B cell (primary cell): ENCODE measurements around the gene AKAP6. TPM values are rescaled to one million over a fixed set of nuclear protein-coding genes. Genes with fewer than 3 reads are reported as not detected.

Experiments used
- ATAC-seq: fragments of 200-7000 bp; cut with Tn5 transposase; one replicate; pipeline ENCODE4 v1.10.0; 2021; ENCODE audit warnings: low read depth, mild to moderate bottlenecking, moderate number of reproducible peaks, moderate library complexity
- CTCF ChIA-PET: fragments of 350-600 bp; sonication (Branson Sonifier 250); formaldehyde crosslinking; loops from one replicate; lab custom pipeline; 2021; ENCODE audit warnings: antibody characterized with exemption, inconsistent platforms; lab: Charles Lee
- POLR2A ChIA-PET: fragments of 350-600 bp; sonication (Branson Sonifier 250); formaldehyde crosslinking; loops from one replicate; lab custom pipeline; 2021; ENCODE audit warnings: antibody characterized with exemption; lab: Charles Lee
- DNase-seq: peaks from one replicate; pipeline ENCODE4 v3.0.0; 2013
- H2AFZ ChIP-seq: 2 replicates; pipeline ENCODE4 v1.6.1; 2012; ENCODE audit warnings: mild to moderate bottlenecking, low read depth, low read length; ENCODE audit not compliant: insufficient read depth, poor library complexity, severe bottlenecking
- H3K27ac ChIP-seq, 2 donors: 1 replicate in 1 of 2; 2 replicates in 1 of 2; pipeline ENCODE4 v1.5.1; 2012 to 2013; ENCODE audit warnings: low read length in 2 of 2, mild to moderate bottlenecking in 2 of 2, moderate library complexity in 1 of 2
- H3K27me3 ChIP-seq, 4 experiments: fragments of 200-600 bp in 1 of 4; sonication (generic) in 1 of 4; replicated peaks in 1 of 4; 1 replicate in 2 of 4; 2 replicates in 2 of 4; pipeline versions ENCODE4 v1.6.1 to v1.7.0; 2013 to 2016; ENCODE audit warnings: low read length in 3 of 4, mild to moderate bottlenecking in 2 of 4, mixed read lengths in 1 of 4, moderate library complexity in 1 of 4; ENCODE audit not compliant: insufficient read depth in 4 of 4, control insufficient read depth in 3 of 4; ENCODE audit errors: control extremely low read depth in 1 of 4
- H3K36me3 ChIP-seq, 2 experiments: replicated peaks in 1 of 2; 1 replicate in 1 of 2; 2 replicates in 1 of 2; pipeline versions ENCODE4 v1.6.1 to v1.7.1; 2013; ENCODE audit warnings: low read length in 1 of 2; ENCODE audit not compliant: insufficient read depth in 2 of 2, control insufficient read depth in 1 of 2; ENCODE audit errors: control extremely low read depth in 1 of 2, extremely low read depth in 1 of 2
- H3K4me1 ChIP-seq, 2 donors: fragments of 200-600 bp in 1 of 2; sonication (generic) in 1 of 2; 1 replicate in 1 of 2; 2 replicates in 1 of 2; pipeline versions ENCODE4 v1.5.1 to v1.6.1; 2013 to 2017; ENCODE audit warnings: low read length in 2 of 2; ENCODE audit not compliant: control insufficient read depth in 2 of 2, insufficient read depth in 2 of 2
- H3K4me2 ChIP-seq: replicated peaks from 2 replicates; pipeline ENCODE3; 2012; ENCODE audit warnings: mild to moderate bottlenecking, low read depth, low read length; ENCODE audit not compliant: poor library complexity, severe bottlenecking
- H3K4me3 ChIP-seq, 5 experiments: fragments of 200-600 bp in 1 of 5; sonication (generic) in 1 of 5; 1 replicate in 3 of 5; 2 replicates in 2 of 5; pipeline versions ENCODE4 v1.5.1 to v1.7.0; 2011 to 2016; ENCODE audit warnings: low read length in 4 of 5, mild to moderate bottlenecking in 4 of 5, low read depth in 2 of 5, control low read depth in 1 of 5, moderate library complexity in 1 of 5; ENCODE audit not compliant: insufficient read depth in 1 of 5; ENCODE audit errors: control extremely low read depth in 1 of 5, extremely low read depth in 1 of 5
- H3K79me2 ChIP-seq: fragments of 200-600 bp; sonication (generic); one replicate; pipeline ENCODE4 v1.6.0; 2016; ENCODE audit warnings: low read length; ENCODE audit not compliant: control insufficient read depth, insufficient read depth
- H3K9ac ChIP-seq: fragments of 200-600 bp; sonication (generic); 2 replicates; pipeline ENCODE4 v1.6.1; 2017; ENCODE audit warnings: mild to moderate bottlenecking, low read length, moderate library complexity
- H3K9me3 ChIP-seq, 3 donors: one replicate each; pipeline versions ENCODE4 v1.6.1 to v1.7.1; 2013; ENCODE audit warnings: low read length in 2 of 3; ENCODE audit not compliant: control insufficient read depth in 2 of 3, insufficient read depth in 1 of 3; ENCODE audit errors: control extremely low read depth in 1 of 3
- H4K20me1 ChIP-seq: 2 replicates; pipeline ENCODE4 v1.6.0; 2012; ENCODE audit warnings: mild to moderate bottlenecking, low read length; ENCODE audit not compliant: insufficient read depth, control insufficient read depth, poor library complexity, severe bottlenecking
- H3K27ac Mint-ChIP-seq: one replicate; pipeline ENCODE4 v1.8.0; 2021; ENCODE audit warnings: mixed read lengths
- H3K27me3 Mint-ChIP-seq: one replicate; pipeline ENCODE4 v1.8.0; 2021; ENCODE audit warnings: mixed read lengths
- H3K4me1 Mint-ChIP-seq: one replicate; pipeline ENCODE4 v1.8.0; 2021; ENCODE audit warnings: mixed read lengths
- H3K4me3 Mint-ChIP-seq: one replicate; pipeline ENCODE4 v1.8.0; 2021; ENCODE audit warnings: mixed read lengths
- H3K9me3 Mint-ChIP-seq: one replicate; pipeline ENCODE4 v1.8.0; 2022; ENCODE audit warnings: mixed read lengths; ENCODE audit not compliant: insufficient read depth
- CTCF ChIP-seq: fragments of 200-600 bp; IDR thresholded peaks from one replicate; pipeline ENCODE4 v1.8.0; 2022; ENCODE audit warnings: antibody characterized with exemption, mild to moderate bottlenecking
- EZH2 ChIP-seq: IDR thresholded peaks from 2 replicates; pipeline ENCODE4 v1.6.1; 2012; ENCODE audit warnings: borderline replicate concordance, low read depth, mild to moderate bottlenecking, moderate library complexity, low read length; ENCODE audit not compliant: insufficient read depth, poor library complexity, severe bottlenecking
- WGBS: methylation state at CpG from one replicate; pipeline ENCODE4 v1.1.5; 2013; ENCODE audit warnings: missing lambda C conversion rate; ENCODE audit not compliant: insufficient coverage; 5-methylcytosine and 5-hydroxymethylcytosine counted together
- intact Hi-C: fragments of 100-400 bp; cut with micrococcal nuclease; formaldehyde crosslinking; loops from one replicate; pipeline ENCODE4 v1.10.0; 2022
- polyA plus RNA-seq: library from polyadenylated mRNA; depleted of rRNA; stranded (reverse); fragments of >200 nt; gene quantifications from 2 replicates; pipeline ENCODE4 v1.2.3, GENCODE V29; 2012
- total RNA-seq, 2 donors: library from RNA; stranded (reverse); fragments of 120-200 nt in 1 of 2; gene quantifications; 1 replicate in 1 of 2; 2 replicates in 1 of 2; pipeline versions ENCODE4 v1.2.3 to v1.2.4, GENCODE V29; 2013 to 2022

AKAP6 gene
- total and polyA plus RNA-seq, 2 donors (not counting 1 experiment from before 2014, with no cell fraction given) = 1.4 to 2.8 TPM

- Histone ChIP-seq H3K4me3 (no peak overlapping the region), H2AFZ (no peak overlapping the region), H3K9me3 (peaks cover 0 to 3% (median 0%) of the 10 kb centered on the region in 3 donors), H3K79me2 (no peaks in the 10 kb centered on the region), H4K20me1 (no peaks in the 10 kb centered on the region), H3K4me1 (no peaks in the 10 kb centered on the region), H3K27ac (no peak overlapping the region), H3K36me3 (no peaks in the 10 kb centered on the region), H3K9ac (no peak overlapping the region), H3K4me2 (no peak overlapping the region), H3K27me3 (no peaks in the 10 kb centered on the region)
- DNase-seq (no peak), ATAC-seq (no peak)
- POLR2A ChIA-PET = no interaction called here
- TF ChIP-seq CTCF (no peak), EZH2 (no peak)
- CTCF ChIA-PET = interaction anchor here (0.9 kb wide), 1 partner anchor 14 kb away, joined by 3 read pairs; no protein-coding TSS in a partner anchor
- no peaks in the 10 kb centered on the region for H3K9me3 Mint-ChIP-seq
- peaks cover 4% of the 10 kb centered on the region for H3K27me3 Mint-ChIP-seq
- H3K4me1 Mint-ChIP-seq = no peaks in the 10 kb centered on the region
- intact Hi-C loops = no loop called here
- H3K27ac Mint-ChIP-seq = no peak overlapping the region
- H3K4me3 Mint-ChIP-seq = no peak overlapping the region
- no CpG with 5 or more reads among the region's 2 CpGs for WGBS
Measured at GRCh38 chr14:32525591-32525990, 196.5 kb downstream of the AKAP6 start.

GRCh38 chr14:32530800-32531199 lies 201.7 kb downstream of the AKAP6 start:
- H3K9me3 Mint-ChIP-seq = no peaks in the 10 kb centered on the region
- no peak overlapping the region for H3K4me3 Mint-ChIP-seq
- no peak overlapping the region for H3K27ac Mint-ChIP-seq
- no peak for TF ChIP-seq EZH2
- Histone ChIP-seq H3K79me2 (no peaks in the 10 kb centered on the region), H3K36me3 (no peaks in the 10 kb centered on the region), H3K27me3 (no peaks in the 10 kb centered on the region), H2AFZ (no peak overlapping the region), H3K9ac (no peak overlapping the region), H4K20me1 (no peaks in the 10 kb centered on the region), H3K4me3 (no peak overlapping the region), H3K9me3 (no peaks in the 10 kb centered on the region), H3K4me2 (no peak overlapping the region), H3K27ac (no peak overlapping the region), H3K4me1 (no peaks in the 10 kb centered on the region)
- peaks cover 18% of the 10 kb centered on the region for H3K27me3 Mint-ChIP-seq
- intact Hi-C loops = no loop called here
- no peak for ATAC-seq
- no peak for DNase-seq
- POLR2A ChIA-PET = no interaction called here
- WGBS = no CpG with 5 or more reads among the region's 1 CpG
- CTCF ChIA-PET = no interaction called here
- H3K4me1 Mint-ChIP-seq = no peaks in the 10 kb centered on the region
